Activated T-helper 9 cell treated with anti-CD3 and anti-CD28 coated beads, Interleukin-2, amount 50 U/mL, for 16 hours (primary cell): ENCODE measurements around the gene ASCL5.

ENCODE experiments used
- DNase-seq: peaks from one replicate; pipeline ENCODE4 v3.0.0-alpha.2; 2020; ENCODE audit warnings: low read depth

ASCL5 gene

GRCh38 chr1:201136355-201137023, 9.5 kb upstream of the ASCL5 start:
- no peak for DNase-seq

- DNase-seq, result no peak
These were observed 7.4 kb upstream of the ASCL5 start for GRCh38 chr1:201134405-201134804.

- no peak for DNase-seq
These were observed 4.4 kb upstream of the ASCL5 start for GRCh38 chr1:201131398-201131797.

- no peak for DNase-seq
These were observed 2.0 kb upstream of the ASCL5 start for GRCh38 chr1:201128962-201129361.

GRCh38 chr1:201128476-201128875, 1.5 kb upstream of the ASCL5 start:
- DNase-seq, result no peak

GRCh38 chr1:201127755-201128455, 921 bp upstream of the ASCL5 start:
- no peak for DNase-seq

- DNase-seq, result no peak
These were observed 537 bp downstream of the ASCL5 start for GRCh38 chr1:201126463-201126831.

GRCh38 chr1:201125800-201126199, 1.2 kb downstream of the ASCL5 start:
- no peak for DNase-seq

GRCh38 chr1:201125019-201125418, 2.0 kb downstream of the ASCL5 start:
- no peak for DNase-seq

GRCh38 chr1:201123866-201124265, 3.1 kb downstream of the ASCL5 start:
- DNase-seq, result no peak

GRCh38 chr1:201122321-201122957, 4.5 kb downstream of the ASCL5 start:
- DNase-seq, result no peak

- DNase-seq, result peak; percentile 19
These were observed 7.5 kb downstream of the ASCL5 start for GRCh38 chr1:201119206-201120197.

GRCh38 chr1:201116091-201116490, 10.9 kb downstream of the ASCL5 start:
- no peak for DNase-seq

GRCh38 chr1:201115390-201115937, 11.5 kb downstream of the ASCL5 start:
- DNase-seq, result no peak

- DNase-seq, result peak; percentile 60
These were observed 12.5 kb downstream of the ASCL5 start for GRCh38 chr1:201114245-201115131.

GRCh38 chr1:201113451-201114244, 13.3 kb downstream of the ASCL5 start:
- no peak for DNase-seq

- DNase-seq, result no peak
These were observed 14.1 kb downstream of the ASCL5 start for GRCh38 chr1:201112926-201113325.

GRCh38 chr1:201112173-201112731, 14.7 kb downstream of the ASCL5 start, which contains the start of gene CACNA1S:
Gene CACNA1S, minus strand, starts transcription at chr1:201112426. Its CDS starts 87 bp downstream, at chr1:201112339.
- DNase-seq, result no peak

GRCh38 chr1:201111672-201112071, 15.3 kb downstream of the ASCL5 start:
- no peak for DNase-seq
